ENCODE measurements around the gene PRR33.

The PRR33 gene

GRCh38 chr11:1927848-1928469 is 36.3 kb upstream of the PRR33 start:
- no peak for DNase-seq

DNA sequence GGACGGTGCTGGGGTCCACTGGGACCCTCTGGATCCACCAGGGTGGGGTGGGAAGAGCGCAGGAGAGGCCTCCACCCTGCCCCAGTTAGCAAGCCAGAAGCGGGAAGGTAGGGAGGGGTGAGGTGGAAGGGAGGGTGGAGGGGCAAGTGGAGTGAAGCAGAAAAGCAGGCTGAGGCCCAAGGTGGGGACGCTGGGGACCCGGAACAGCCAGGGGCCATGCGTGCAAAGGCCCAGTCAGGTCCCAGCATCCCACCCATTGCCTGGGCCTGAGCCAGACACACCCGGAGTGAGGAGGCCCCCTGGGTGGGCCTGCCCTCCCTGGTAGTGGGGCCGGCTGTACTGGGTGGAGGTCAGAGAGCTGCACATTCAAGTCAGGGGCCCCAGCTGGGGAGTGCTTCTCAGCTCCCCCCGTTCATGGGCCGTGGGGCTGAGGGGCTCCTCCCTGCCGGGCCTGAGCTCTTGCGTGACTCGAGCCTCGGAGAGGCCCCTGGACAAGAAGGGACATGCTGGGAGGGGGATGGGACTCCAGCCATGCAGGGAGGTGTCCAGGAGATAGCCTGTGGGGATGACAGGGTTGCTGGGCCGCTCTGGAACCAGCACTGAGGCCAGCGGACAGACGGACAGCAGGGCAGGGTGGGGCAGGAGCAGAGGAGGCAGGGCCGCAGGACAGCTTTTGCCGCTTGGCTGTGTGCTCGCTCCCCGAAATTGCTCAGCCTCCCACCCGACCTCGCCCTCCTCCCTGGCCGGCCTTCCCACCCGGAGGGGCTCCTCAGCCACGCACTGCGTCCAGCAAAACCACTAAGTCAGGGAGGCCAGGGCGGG is 35.5 kb upstream of the PRR33 start:
- no peak for DNase-seq

GRCh38 chr11:1926156-1927025 is 34.7 kb upstream of the PRR33 start:
- DNase-seq, result no peak

GRCh38 chr11:1925373-1926155 is 33.9 kb upstream of the PRR33 start:
- no peak for DNase-seq

- DNase-seq, result no peak
These were observed 33.1 kb upstream of the PRR33 start for GRCh38 chr11:1924646-1925372.

DNA sequence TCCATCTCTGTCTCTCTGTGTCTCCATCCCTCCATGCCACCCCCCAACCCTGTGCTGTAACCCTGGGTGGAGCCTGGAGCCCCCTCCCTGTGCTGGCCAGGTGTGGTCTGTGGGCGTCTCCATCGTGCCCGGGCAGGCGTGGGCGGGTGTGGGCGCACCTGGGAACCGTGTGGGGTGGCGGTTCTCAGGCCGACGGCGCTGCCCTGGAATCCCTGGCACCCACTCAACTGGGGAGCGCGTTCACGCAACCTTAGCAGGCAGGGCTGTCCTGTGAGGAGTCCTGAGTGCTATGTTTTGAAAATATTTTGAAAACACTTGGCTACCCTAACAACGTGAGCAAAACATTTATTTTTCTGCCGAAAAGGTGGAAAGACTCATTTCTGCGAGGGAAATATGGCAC is 32.5 kb upstream of the PRR33 start:
- DNase-seq, result no peak

DNA sequence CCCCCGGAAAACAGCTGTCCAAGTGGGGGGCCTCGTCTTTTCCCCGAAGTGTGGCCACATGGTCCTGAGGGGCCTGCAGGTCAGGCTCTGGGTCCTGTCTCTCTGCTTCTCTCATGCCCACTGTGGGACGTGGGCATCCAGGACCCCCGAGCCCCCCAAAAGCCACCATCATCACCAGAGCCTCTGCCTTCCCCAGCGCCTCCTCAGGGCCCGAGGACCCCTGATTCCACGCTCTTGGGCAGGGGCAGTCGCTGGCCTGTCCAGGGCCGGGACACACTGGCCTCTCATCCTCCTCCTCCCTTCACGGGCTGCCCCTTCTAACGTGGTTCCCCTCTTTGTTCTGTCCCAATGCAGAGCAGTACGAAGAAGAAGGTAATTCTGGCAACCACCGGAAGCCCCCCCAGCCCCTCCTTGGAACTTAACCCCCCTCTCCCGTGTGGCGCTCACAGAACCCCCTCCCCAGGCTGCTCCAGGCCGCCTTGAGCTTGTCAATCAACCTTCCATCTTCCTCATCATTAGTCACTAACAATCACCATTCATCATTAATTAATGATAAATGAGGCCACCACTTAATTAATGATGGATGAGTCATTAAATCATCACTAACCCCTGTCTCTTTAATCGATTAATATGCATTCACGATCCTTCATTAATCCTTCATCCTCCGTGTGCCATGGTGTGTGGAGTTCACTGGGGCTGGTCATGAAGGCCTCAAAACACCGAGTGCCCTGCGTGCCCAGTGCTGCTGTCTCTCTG is 31.7 kb upstream of the PRR33 start:
- DNase-seq, result no peak

GRCh38 chr11:1922481-1923081 is 30.9 kb upstream of the PRR33 start:
- no peak for DNase-seq

DNA sequence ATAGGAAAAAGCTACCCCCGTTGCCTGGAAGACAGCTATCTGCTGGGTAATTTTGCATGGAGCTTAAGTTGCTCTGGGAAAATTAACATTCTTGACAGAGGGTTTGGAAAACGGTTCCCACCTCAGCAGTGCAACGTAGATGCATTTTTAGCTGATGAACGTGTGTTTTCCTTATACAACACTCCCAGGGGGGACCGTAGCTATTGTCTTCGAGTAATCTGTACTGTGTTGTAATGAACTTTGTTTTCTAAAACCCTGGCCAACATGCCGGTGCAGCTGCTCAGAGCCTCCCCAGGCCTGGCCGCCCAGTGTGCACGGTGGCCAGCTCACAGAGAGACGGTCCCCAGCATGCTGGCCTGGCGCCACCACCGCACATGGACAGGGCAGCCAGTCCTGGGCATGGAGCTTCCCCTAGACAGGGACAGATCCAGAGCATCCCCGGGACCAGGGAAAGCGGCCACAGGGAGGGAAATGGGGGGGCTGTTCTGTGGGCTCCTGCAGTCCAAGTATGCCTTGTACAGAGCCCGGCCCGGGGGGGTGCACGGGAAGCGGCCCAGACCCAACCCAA is 30.0 kb upstream of the PRR33 start:
- DNase-seq, result no peak

DNA sequence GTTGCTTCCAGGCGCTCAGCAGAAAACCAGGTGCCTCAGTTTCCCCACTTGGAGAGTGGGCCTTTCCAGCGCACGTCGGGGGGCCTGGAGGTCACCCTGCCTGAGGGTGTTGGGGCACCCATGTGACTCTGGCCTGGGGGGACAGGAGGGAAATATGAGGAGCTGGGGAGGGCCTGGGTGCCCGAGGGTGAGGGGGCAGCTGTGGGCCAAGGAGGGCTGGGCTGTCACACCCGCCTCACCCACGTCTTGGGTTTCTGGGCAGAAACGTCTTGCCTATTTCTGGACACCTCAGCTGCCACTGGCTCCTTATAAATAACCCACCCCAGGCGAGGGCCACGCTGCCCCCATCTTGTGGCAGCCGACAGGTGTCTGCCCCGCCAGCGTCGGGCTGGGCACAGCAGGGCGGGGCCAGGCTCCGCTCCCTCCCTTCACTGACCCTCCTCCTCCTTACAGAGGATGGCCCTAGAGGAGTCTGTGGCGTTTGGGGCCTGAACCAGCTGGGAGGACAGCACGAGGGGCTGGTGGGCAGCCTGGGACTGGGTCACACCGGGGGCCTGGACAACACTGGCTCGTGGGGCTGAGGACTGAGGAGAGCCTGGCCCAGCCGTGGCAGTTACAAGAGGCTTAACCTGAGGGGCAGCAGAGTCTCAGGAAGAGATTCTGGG is 29.3 kb upstream of the PRR33 start:
- DNase-seq, result no peak

- no peak for DNase-seq
These were observed 28.6 kb upstream of the PRR33 start for GRCh38 chr11:1920128-1920908.

- no peak for DNase-seq
These were observed 27.9 kb upstream of the PRR33 start, which contains the start of gene TNNT3 for GRCh38 chr11:1919391-1920127. Gene TNNT3, plus strand, starts transcription at chr11:1919703. Its CDS starts 3,172 bp downstream, at chr11:1922875.

GRCh38 chr11:1918436-1919315 is 27.0 kb upstream of the PRR33 start:
- no peak for DNase-seq

GRCh38 chr11:1917523-1918435 is 26.1 kb upstream of the PRR33 start:
- DNase-seq, result no peak

DNA sequence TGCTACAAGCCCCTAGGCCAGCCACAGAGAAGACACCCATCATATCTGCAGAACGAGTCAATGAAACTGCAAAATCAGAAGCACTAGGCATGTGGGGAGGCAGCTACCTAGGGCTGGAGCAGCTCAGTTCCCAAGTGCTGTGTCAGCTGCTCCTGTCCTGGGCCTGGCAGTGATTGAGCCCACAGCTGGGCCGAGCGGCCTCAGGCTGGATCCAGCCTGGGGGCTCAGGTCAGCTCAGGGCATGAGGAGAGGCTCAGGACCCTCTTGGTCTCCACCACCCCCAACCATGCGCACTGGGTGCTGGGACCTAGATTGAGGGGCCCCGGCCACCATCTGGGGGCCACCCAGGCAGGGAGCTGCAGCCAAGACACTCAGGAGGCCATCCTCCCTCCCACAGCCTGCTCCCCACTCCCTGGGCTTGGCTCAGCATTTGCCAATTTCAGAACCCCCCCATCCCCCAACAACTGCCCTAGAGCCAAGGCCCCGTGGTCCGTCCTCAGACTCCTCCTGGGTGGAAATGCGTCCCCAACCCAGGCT is 25.4 kb upstream of the PRR33 start:
- DNase-seq, result no peak

Data from NCI-H69 (cell line).